Osteoblast (primary cell): Measurements from ENCODE around the gene SAPCD2. TPM values are rescaled to one million over a fixed set of nuclear protein-coding genes. Genes with fewer than 3 reads are reported as not detected.
"Not testable (repeated sequence)": the region's sequence is repeated elsewhere in the genome, so short reads cannot be mapped to it uniquely, and the experiment has no call there.

Source experiments
- DNase-seq: peaks from one replicate; pipeline ENCODE4 v3.0.0; 2011; ENCODE audit warnings: low spot score, mixed read lengths; ENCODE audit not compliant: insufficient read length; ENCODE audit errors: missing footprints
- H2AFZ ChIP-seq: 2 replicates; pipeline ENCODE4 v1.6.0; 2011; ENCODE audit warnings: mild to moderate bottlenecking, low read length
- H3K27ac ChIP-seq: 2 replicates; pipeline ENCODE4 v1.5.1; 2011; ENCODE audit warnings: mild to moderate bottlenecking, low read depth, low read length, moderate library complexity
- H3K27me3 ChIP-seq: 2 replicates; pipeline ENCODE4 v1.6.0; 2012; ENCODE audit warnings: mild to moderate bottlenecking, control low read depth, inconsistent platforms, low read length, moderate library complexity; ENCODE audit not compliant: insufficient read depth
- H3K36me3 ChIP-seq: 2 replicates; pipeline ENCODE4 v1.5.1; 2011; ENCODE audit warnings: mild to moderate bottlenecking, low read length, control low read depth, moderate library complexity; ENCODE audit not compliant: insufficient read depth
- H3K4me1 ChIP-seq: 2 replicates; pipeline ENCODE4 v1.5.1; 2011; ENCODE audit warnings: mild to moderate bottlenecking, low read length, control low read depth, moderate library complexity; ENCODE audit not compliant: insufficient read depth
- H3K4me2 ChIP-seq: 2 replicates; pipeline ENCODE4 v1.6.0; 2011; ENCODE audit warnings: mild to moderate bottlenecking, low read length; ENCODE audit not compliant: insufficient read depth
- H3K4me3 ChIP-seq: fragments of 200-600 bp; sonication (generic); 3 replicates; pipeline ENCODE4 v1.5.1; 2012; ENCODE audit warnings: mild to moderate bottlenecking, low read length, inconsistent platforms; ENCODE audit not compliant: insufficient read depth
- H3K79me2 ChIP-seq: 2 replicates; pipeline ENCODE4 v1.6.0; 2012; ENCODE audit warnings: mild to moderate bottlenecking, low read length, control low read depth, inconsistent platforms; ENCODE audit not compliant: insufficient read depth
- H3K9me3 ChIP-seq: 2 replicates; pipeline ENCODE4 v1.5.1; 2011; ENCODE audit warnings: low read depth, low read length, control low read depth
- H4K20me1 ChIP-seq: 2 replicates; pipeline ENCODE4 v1.6.0; 2012; ENCODE audit warnings: mild to moderate bottlenecking, low read length, control low read depth; ENCODE audit not compliant: insufficient read depth
- total RNA-seq: library from RNA; depleted of rRNA; stranded (reverse); fragments of >200 nt; gene quantifications from 2 replicates; pipeline ENCODE4 v1.2.3, GENCODE V29; 2012
- TF ChIP-seq, protein P1 (sequence below): IDR thresholded peaks from 2 replicates; pipeline ENCODE4 v1.5.1; 2011; ENCODE audit warnings: mild to moderate bottlenecking, low read depth, low read length, moderate library complexity; ENCODE audit errors: extremely low read depth

SAPCD2 gene
- total RNA-seq, 1 donor, result 1.1 TPM

DNA sequence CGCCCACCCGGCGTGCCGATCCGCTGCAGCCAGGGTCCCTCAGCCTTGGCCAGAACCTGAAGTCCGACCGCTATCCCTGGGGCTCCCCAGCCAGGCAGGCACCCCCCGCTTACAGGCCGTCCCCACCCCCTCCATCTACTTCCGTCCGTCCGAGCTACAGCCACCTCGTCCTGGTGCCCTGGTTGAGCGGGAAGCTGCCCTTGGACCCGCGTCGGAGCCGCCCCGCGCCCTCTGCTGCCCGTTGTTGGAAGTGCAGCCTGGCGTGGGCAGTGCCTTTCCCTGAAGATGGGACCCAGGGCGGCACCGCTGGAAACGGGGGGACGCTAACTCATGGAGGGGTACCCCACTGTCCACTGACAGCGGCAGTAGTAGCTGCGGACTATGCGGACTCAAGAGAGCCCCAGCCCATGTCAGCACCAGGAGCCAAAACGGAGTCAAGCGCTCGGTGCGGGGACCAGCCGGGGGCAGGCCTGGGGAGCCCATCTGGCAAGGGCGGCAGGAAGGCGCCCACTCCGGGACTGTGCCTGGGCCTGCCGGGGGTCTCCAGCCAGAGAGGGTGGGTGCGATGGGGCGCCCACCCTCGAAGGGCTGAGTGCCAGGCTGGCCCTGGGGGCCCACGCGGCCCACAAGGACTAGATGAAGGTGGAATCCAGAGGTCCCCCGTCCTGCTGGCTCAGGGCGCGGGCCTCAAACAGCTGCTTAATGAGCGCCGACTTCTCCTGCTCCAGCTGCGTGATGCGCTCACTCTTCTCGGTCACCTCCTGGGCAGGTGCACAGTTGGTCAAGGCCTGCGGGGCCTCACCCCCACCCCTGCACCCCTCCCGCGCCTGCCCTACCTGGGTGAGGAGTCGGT lies 6.1 kb downstream of the SAPCD2 start:
- Histone ChIP-seq H3K4me1 (no peaks in the 10 kb centered on the region), H4K20me1 (peaks cover 6% of the 10 kb centered on the region), H3K4me3 (no peak overlapping the region), H3K9me3 (no peaks in the 10 kb centered on the region), H3K4me2 (no peak overlapping the region), H3K27ac (no peak overlapping the region), H3K79me2 (no peaks in the 10 kb centered on the region), H2AFZ (no peak overlapping the region), H3K27me3 (no peaks in the 10 kb centered on the region), H3K36me3 (no peaks in the 10 kb centered on the region)
- TF ChIP-seq, protein P1, sequence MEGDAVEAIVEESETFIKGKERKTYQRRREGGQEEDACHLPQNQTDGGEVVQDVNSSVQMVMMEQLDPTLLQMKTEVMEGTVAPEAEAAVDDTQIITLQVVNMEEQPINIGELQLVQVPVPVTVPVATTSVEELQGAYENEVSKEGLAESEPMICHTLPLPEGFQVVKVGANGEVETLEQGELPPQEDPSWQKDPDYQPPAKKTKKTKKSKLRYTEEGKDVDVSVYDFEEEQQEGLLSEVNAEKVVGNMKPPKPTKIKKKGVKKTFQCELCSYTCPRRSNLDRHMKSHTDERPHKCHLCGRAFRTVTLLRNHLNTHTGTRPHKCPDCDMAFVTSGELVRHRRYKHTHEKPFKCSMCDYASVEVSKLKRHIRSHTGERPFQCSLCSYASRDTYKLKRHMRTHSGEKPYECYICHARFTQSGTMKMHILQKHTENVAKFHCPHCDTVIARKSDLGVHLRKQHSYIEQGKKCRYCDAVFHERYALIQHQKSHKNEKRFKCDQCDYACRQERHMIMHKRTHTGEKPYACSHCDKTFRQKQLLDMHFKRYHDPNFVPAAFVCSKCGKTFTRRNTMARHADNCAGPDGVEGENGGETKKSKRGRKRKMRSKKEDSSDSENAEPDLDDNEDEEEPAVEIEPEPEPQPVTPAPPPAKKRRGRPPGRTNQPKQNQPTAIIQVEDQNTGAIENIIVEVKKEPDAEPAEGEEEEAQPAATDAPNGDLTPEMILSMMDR, result peak; percentile 74
- peak; percentile 97 for DNase-seq

DNA sequence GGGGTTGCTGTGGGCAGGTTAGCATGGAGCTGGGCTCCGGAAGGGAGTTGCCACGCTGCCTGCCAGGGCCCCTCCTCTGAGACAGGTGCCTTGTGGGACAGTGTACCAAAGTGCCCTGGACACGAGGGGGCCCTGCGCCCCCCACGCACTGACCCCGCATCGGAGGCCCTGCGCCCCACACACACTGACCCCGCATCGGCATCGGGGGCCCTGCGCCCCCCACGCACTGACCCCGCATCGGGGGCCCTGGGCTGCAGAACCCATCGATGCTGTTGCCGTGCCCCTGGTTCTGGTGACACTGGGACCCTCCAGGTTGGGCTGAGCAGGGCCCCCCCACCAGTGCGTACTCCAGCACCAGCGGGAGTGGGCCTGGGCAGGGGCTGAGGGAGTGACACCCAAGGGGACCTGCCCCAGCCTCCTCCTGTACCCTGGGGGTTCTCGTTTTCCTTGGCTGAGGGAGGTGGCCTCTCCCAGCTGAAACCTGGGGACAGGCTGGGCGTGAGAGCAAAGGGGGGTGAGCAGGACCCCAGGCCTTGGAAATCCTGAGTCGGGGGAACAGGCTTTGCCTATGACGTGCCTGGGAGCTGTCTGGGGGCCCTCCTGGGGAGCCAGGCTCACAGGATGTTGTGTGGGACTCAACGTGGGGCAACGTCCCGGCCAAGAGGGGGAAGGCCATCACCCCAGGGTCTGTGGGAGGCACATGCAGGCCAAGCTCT lies 6.9 kb downstream of the SAPCD2 start:
- Histone ChIP-seq H3K4me2 (no peak overlapping the region), H3K36me3 (no peaks in the 10 kb centered on the region), H3K27ac (no peak overlapping the region), H4K20me1 (peaks cover 5% of the 10 kb centered on the region), H3K79me2 (no peaks in the 10 kb centered on the region), H3K4me1 (no peaks in the 10 kb centered on the region), H3K4me3 (no peak overlapping the region), H2AFZ (no peak overlapping the region), H3K27me3 (no peaks in the 10 kb centered on the region), H3K9me3 (no peaks in the 10 kb centered on the region)
- TF ChIP-seq, protein P1, result no peak
- DNase-seq, result peak; percentile 78

DNA sequence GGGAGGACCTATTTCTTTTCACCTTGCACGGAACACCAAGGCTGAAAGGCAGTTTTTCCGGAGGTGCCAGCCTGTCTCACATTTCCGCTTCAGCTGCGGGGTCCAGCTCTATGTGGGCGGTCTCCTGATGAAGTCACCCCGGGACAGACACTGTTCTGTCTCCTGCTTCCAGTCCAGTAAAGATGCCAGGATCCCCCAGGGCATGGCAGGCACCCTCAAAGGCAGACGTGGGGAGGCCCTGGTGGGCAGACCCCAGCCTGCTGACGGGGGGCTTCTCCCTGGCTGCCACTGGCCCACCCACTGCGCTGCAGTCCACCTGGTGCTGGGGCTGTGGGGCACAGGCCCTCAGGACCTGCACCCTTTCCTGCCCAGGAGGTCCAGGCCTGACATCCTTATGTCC lies 7.6 kb downstream of the SAPCD2 start:
- not testable (repeated sequence) for DNase-seq, H3K79me2 ChIP-seq, H3K4me3 ChIP-seq, H4K20me1 ChIP-seq, H3K4me1 ChIP-seq, H3K27me3 ChIP-seq, H3K9me3 ChIP-seq, H3K27ac ChIP-seq, H3K4me2 ChIP-seq, H3K36me3 ChIP-seq, H2AFZ ChIP-seq

DNA sequence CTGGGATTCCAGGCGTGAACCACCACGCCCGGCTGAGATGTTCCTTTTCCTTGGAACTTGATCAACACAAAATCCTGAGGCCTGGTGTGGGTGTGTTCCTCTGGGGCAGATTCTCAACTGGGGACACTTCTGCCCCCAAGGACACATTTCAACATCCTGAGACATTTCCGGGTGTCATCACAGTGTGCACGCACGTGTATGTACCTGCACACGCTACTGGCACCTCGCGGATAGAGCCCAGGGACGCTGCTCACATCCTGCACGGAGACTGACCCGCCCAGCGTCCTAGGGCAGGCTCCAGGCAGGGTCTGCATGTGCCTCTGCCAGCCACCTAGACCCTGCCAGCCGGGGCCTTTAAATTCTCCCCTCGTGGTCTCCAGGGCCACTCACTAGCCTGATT lies 8.0 kb downstream of the SAPCD2 start:
- Histone ChIP-seq H2AFZ (no peak overlapping the region), H3K4me1 (no peaks in the 10 kb centered on the region), H3K4me2 (no peak overlapping the region), H3K36me3 (no peaks in the 10 kb centered on the region), H3K79me2 (no peaks in the 10 kb centered on the region), H3K27me3 (no peaks in the 10 kb centered on the region), H3K4me3 (no peak overlapping the region), H3K9me3 (no peaks in the 10 kb centered on the region), H4K20me1 (no peaks in the 10 kb centered on the region), H3K27ac (no peak overlapping the region)
- no peak for DNase-seq
- TF ChIP-seq, protein P1, result no peak
